ENCODE measurements around the gene SOS1.
"Not testable (repeated sequence)": the region's sequence is repeated elsewhere in the genome, so short reads cannot be mapped to it uniquely, and the experiment has no call there.

SOS1 gene

GRCh38 chr2:39146630-39147029 is 25.8 kb upstream of the SOS1 start:
- DNase-seq (ENCODE audit: low read depth) = no peak
- TF ChIP-seq MYC (IDR thresholded peaks at IDR 0.05; ENCODE audit: low read depth, low read length) = no peak
- TF ChIP-seq, protein P1, sequence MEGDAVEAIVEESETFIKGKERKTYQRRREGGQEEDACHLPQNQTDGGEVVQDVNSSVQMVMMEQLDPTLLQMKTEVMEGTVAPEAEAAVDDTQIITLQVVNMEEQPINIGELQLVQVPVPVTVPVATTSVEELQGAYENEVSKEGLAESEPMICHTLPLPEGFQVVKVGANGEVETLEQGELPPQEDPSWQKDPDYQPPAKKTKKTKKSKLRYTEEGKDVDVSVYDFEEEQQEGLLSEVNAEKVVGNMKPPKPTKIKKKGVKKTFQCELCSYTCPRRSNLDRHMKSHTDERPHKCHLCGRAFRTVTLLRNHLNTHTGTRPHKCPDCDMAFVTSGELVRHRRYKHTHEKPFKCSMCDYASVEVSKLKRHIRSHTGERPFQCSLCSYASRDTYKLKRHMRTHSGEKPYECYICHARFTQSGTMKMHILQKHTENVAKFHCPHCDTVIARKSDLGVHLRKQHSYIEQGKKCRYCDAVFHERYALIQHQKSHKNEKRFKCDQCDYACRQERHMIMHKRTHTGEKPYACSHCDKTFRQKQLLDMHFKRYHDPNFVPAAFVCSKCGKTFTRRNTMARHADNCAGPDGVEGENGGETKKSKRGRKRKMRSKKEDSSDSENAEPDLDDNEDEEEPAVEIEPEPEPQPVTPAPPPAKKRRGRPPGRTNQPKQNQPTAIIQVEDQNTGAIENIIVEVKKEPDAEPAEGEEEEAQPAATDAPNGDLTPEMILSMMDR (IDR thresholded peaks at IDR 0.05; ENCODE audit: low read depth, low read length) = no peak
- TF ChIP-seq, protein P2, sequence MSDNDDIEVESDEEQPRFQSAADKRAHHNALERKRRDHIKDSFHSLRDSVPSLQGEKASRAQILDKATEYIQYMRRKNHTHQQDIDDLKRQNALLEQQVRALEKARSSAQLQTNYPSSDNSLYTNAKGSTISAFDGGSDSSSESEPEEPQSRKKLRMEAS (IDR thresholded peaks at IDR 0.05; ENCODE audit: low read depth, low read length) = no peak
- TF ChIP-seq POLR2A (IDR thresholded peaks at IDR 0.05; ENCODE audit: extremely low read depth, insufficient read length) = no peak
- H3K4me3 ChIP-seq (ENCODE audit: low read depth, low read length) = no peak overlapping the region

DNA sequence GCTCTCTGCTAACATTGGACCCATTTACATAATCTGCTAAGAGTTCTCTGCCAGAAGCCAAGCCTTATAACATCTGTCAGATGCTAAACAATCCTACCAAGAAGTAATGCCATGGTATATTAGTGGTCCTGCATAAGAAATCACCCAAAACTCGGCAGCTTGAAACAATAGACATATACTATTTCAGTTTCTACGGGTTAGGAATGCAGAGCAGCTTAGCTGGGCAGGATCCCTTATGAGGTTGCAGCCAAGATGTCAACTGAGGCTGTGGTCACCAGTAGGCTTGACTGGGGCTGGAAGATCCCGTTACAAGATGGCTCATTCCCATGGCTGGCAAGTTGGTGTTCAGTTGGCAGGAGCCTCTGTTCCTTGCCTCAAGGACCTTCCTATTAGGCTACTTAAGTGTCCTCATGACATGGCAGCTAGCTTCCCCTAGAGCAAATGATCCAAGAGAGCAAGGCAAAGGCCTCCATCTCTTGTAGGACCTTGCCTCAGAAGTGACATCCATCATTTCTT is 25.1 kb upstream of the SOS1 start:
- DNase-seq (ENCODE audit: low read depth) = no peak
- no peak overlapping the region for H3K4me3 ChIP-seq (ENCODE audit: low read depth, low read length)

DNA sequence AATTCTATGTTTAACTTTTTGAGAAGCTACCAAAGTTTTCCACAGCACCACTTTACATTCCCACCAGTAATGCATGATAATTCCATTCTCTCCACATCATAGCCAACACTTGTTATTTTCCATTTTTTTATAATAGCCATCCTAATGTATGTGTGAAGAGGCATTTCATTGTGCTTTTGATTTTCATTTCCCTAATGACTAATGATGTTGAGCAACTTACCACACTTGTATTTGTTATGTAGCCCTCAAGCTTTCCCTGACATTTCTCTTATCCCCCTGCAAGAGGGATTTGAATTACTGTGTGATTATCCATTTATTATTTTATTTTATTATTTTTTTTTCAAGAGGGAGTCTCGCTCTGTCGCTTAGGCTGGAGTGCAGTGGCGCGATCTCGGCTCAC is 23.6 kb upstream of the SOS1 start:
- H3K4me3 ChIP-seq (ENCODE audit: low read depth, low read length) = no peak overlapping the region
- peak; percentile 28 for DNase-seq (ENCODE audit: low read depth)
- TF ChIP-seq, protein P2 (IDR thresholded peaks at IDR 0.05; ENCODE audit: low read depth, low read length) = no peak
- TF ChIP-seq POLR2A (IDR thresholded peaks at IDR 0.05; ENCODE audit: extremely low read depth, insufficient read length) (no peak), MYC (IDR thresholded peaks at IDR 0.05; ENCODE audit: low read depth, low read length) (no peak)
- TF ChIP-seq, protein P1 (IDR thresholded peaks at IDR 0.05; ENCODE audit: low read depth, low read length) = no peak

More for the DNA sequence above, 25.1 kb upstream of the SOS1 start:
- TF ChIP-seq, protein P2 (IDR thresholded peaks at IDR 0.05; ENCODE audit: low read depth, low read length) = no peak
- TF ChIP-seq MYC (IDR thresholded peaks at IDR 0.05; ENCODE audit: low read depth, low read length) = no peak
- TF ChIP-seq POLR2A (IDR thresholded peaks at IDR 0.05; ENCODE audit: extremely low read depth, insufficient read length) = no peak
- TF ChIP-seq, protein P1 (IDR thresholded peaks at IDR 0.05; ENCODE audit: low read depth, low read length) = no peak

- DNase-seq (ENCODE audit: low read depth) = peak; percentile 23
- TF ChIP-seq, protein P2 (IDR thresholded peaks at IDR 0.05; ENCODE audit: low read depth, low read length) = no peak
- no peak for TF ChIP-seq POLR2A (IDR thresholded peaks at IDR 0.05; ENCODE audit: extremely low read depth, insufficient read length)
- H3K4me3 ChIP-seq (ENCODE audit: low read depth, low read length) = no peak overlapping the region
Measured at GRCh38 chr2:39142904-39143605, 22.2 kb upstream of the SOS1 start.

GRCh38 chr2:39141334-39142271 is 20.8 kb upstream of the SOS1 start:
- TF ChIP-seq, protein P2 (IDR thresholded peaks at IDR 0.05; ENCODE audit: low read depth, low read length) = no peak
- TF ChIP-seq, protein P1 (IDR thresholded peaks at IDR 0.05; ENCODE audit: low read depth, low read length) = no peak
- no peak for TF ChIP-seq POLR2A (IDR thresholded peaks at IDR 0.05; ENCODE audit: extremely low read depth, insufficient read length)
- TF ChIP-seq MYC (IDR thresholded peaks at IDR 0.05; ENCODE audit: low read depth, low read length) = no peak
- DNase-seq (ENCODE audit: low read depth) = peak; percentile 15

DNA sequence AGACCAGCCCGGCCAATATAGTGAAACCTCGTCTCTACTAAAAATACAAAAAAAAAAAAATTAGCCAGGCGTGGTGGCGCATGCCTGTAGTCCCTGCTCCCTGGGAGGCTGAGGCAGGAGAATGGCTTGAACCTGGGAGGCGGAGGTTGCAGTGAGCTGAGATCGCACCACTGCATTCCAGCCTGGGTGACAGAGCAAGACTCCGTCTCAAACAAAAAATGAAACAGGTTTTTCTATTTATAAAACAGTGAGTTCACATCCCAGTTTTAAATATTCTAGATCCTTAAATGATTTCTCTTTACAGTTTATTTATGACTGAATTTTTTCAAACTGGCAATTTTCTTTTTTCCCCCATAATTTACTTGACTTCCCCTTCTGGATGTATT is 20.1 kb upstream of the SOS1 start:
- not testable (repeated sequence) for DNase-seq (ENCODE audit: low read depth); H3K4me3 ChIP-seq (ENCODE audit: low read depth, low read length)

More at GRCh38 chr2:39141334-39142271, 20.8 kb upstream of the SOS1 start:
- no peak overlapping the region for H3K4me3 ChIP-seq (ENCODE audit: low read depth, low read length)
